Measurements from ENCODE around the gene KDM4C.

- TF ChIP-seq SP1 (IDR thresholded peaks at IDR 0.05; ENCODE audit: low read depth) (no peak), CTCF (IDR thresholded peaks at IDR 0.05 in 2 of 3, conservative IDR thresholded peaks at IDR 0.05 in 1 of 3; ENCODE audit: borderline replicate concordance in 1 of 3, insufficient read depth in 1 of 3, low read depth in 2 of 3, low read length in 2 of 3) (no peak), YY1 (IDR thresholded peaks at IDR 0.05; ENCODE audit: extremely low read depth, insufficient replicate concordance, low read depth, low read length) (no peak), ELF1 (IDR thresholded peaks at IDR 0.05; ENCODE audit: borderline replicate concordance, low read depth) (no peak), POLR2A (IDR thresholded peaks at IDR 0.05; ENCODE audit: borderline replicate concordance, extremely low read depth, insufficient read depth, insufficient read length) (no peak)
Measured at GRCh38 chr9:6938447-6938846, 180.7 kb downstream of the KDM4C start.
